ENCODE results near the gene PAX8.
"Not testable (repeated sequence)": the region's sequence is repeated elsewhere in the genome, so short reads cannot be mapped to it uniquely, and the experiment has no call there.

The PAX8 gene
- long read RNA-seq, donor 1, full-length matches to known transcripts = 132 of 352 reads
- long read RNA-seq, donor 1, partial matches to known transcripts = 214 of 352 reads
- long read RNA-seq, donor 1, other reads (novel, unspliced or antisense) = 6 of 352 reads
- long read RNA-seq, donor 2, full-length matches to known transcripts = 52 of 85 reads
- long read RNA-seq, donor 2, partial matches to known transcripts = 33 of 85 reads
- long read RNA-seq, donor 2, other reads (novel, unspliced or antisense) = 0 of 85 reads
- long read RNA-seq, donor 3, full-length matches to known transcripts = 127 of 271 reads
- long read RNA-seq, donor 3, partial matches to known transcripts = 144 of 271 reads
- long read RNA-seq, donor 3, other reads (novel, unspliced or antisense) = 0 of 271 reads
- long read RNA-seq, donor 4, full-length matches to known transcripts = 227 of 475 reads
- long read RNA-seq, donor 4, partial matches to known transcripts = 230 of 475 reads
- long read RNA-seq, donor 4, other reads (novel, unspliced or antisense) = 18 of 475 reads
- long read RNA-seq, donor 5, full-length matches to known transcripts = 89 of 194 reads
- long read RNA-seq, donor 5, partial matches to known transcripts = 99 of 194 reads
- long read RNA-seq, donor 5, other reads (novel, unspliced or antisense) = 6 of 194 reads
- long read RNA-seq, donor 6, full-length matches to known transcripts = 111 of 254 reads
- long read RNA-seq, donor 6, partial matches to known transcripts = 124 of 254 reads
- long read RNA-seq, donor 6, other reads (novel, unspliced or antisense) = 19 of 254 reads
- long read RNA-seq, donor 7, full-length matches to known transcripts = 156 of 637 reads
- long read RNA-seq, donor 7, partial matches to known transcripts = 468 of 637 reads
- long read RNA-seq, donor 7, other reads (novel, unspliced or antisense) = 13 of 637 reads
- long read RNA-seq, donor 8, full-length matches to known transcripts = 120 of 239 reads
- long read RNA-seq, donor 8, partial matches to known transcripts = 105 of 239 reads
- long read RNA-seq, donor 8, other reads (novel, unspliced or antisense) = 14 of 239 reads

GRCh38 chr2:113278742-113279139 is at the start of gene PAX8:
TSS of gene PAX8 (minus strand) at chr2:113278921. CDS start at chr2:113278394, 527 bp downstream.
- DNase-seq = peak; percentile 81

GRCh38 chr2:113328043-113328442 is 49.3 kb upstream of the PAX8 start:
- DNase-seq = no peak

GRCh38 chr2:113325161-113325731 is 46.5 kb upstream of the PAX8 start:
- DNase-seq = peak; percentile 66

- peak; percentile 83 for DNase-seq
Measured at GRCh38 chr2:113324684-113325160, 46.0 kb upstream of the PAX8 start.

GRCh38 chr2:113323129-113323528 is 44.4 kb upstream of the PAX8 start:
- not testable (repeated sequence) for DNase-seq

- DNase-seq = not testable (repeated sequence)
Measured at GRCh38 chr2:113320106-113320505, 41.4 kb upstream of the PAX8 start.

- not testable (repeated sequence) for DNase-seq
Measured at GRCh38 chr2:113318941-113319340, 40.2 kb upstream of the PAX8 start.

- DNase-seq = no peak
Measured at GRCh38 chr2:113316085-113316484, 37.4 kb upstream of the PAX8 start.

GRCh38 chr2:113314663-113315062 is 35.9 kb upstream of the PAX8 start:
- DNase-seq = not testable (repeated sequence)

GRCh38 chr2:113314176-113314575 is 35.5 kb upstream of the PAX8 start:
- not testable (repeated sequence) for DNase-seq

GRCh38 chr2:113311781-113312180 is 33.1 kb upstream of the PAX8 start:
- DNase-seq = not testable (repeated sequence)

- not testable (repeated sequence) for DNase-seq
Measured at GRCh38 chr2:113311191-113311590, 32.5 kb upstream of the PAX8 start.

GRCh38 chr2:113309655-113310387 is 31.1 kb upstream of the PAX8 start:
- no peak for DNase-seq

GRCh38 chr2:113308784-113309183 is 30.1 kb upstream of the PAX8 start:
- not testable (repeated sequence) for DNase-seq

- DNase-seq = not testable (repeated sequence)
Measured at GRCh38 chr2:113306207-113306606, 27.5 kb upstream of the PAX8 start.

- not testable (repeated sequence) for DNase-seq
Measured at GRCh38 chr2:113305749-113306148, 27.0 kb upstream of the PAX8 start.

- no peak for DNase-seq
Measured at GRCh38 chr2:113305146-113305545, 26.4 kb upstream of the PAX8 start.

GRCh38 chr2:113304702-113305101 is 26.0 kb upstream of the PAX8 start:
- DNase-seq = no peak

- DNase-seq = not testable (repeated sequence)
Measured at GRCh38 chr2:113302216-113302980, 23.7 kb upstream of the PAX8 start.

GRCh38 chr2:113300281-113300680 is 21.6 kb upstream of the PAX8 start:
- no peak for DNase-seq

- DNase-seq = no peak
Measured at GRCh38 chr2:113298176-113298575, 19.5 kb upstream of the PAX8 start.
